Activated T-helper 9 cell treated with anti-CD3 and anti-CD28 coated beads, Interleukin-2, amount 50 U/mL, for 16 hours (primary cell): ENCODE results near the gene BPIFB3.
"Not testable (repeated sequence)": the region's sequence is repeated elsewhere in the genome, so short reads cannot be mapped to it uniquely, and the experiment has no call there.

Experiments used
- DNase-seq: peaks from one replicate; pipeline ENCODE4 v3.0.0-alpha.2; 2020; ENCODE audit warnings: low read depth

BPIFB3 gene

DNA sequence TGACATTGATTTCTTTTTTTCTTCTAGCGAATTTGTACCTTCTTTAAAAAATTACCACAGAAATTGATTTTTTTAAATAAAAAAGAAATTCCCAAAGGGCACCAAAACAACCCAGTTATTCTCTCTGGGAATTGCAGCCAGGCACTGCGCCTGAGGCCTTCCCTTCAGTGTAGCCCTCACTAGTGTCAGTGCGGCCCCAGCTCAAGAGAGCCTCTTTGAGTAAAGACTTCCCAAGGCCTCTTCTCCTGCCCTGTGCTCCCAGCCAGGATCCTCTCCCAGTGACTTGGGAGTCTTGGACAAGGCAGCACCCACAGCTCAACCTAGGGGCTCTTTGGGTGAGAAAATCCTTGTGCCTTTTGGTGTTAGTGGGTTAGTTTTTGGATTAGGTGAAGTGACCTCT, 67.2 kb downstream of the BPIFB3 start:
- DNase-seq = no peak

GRCh38 chr20:33122297-33122696, 68.6 kb downstream of the BPIFB3 start:
- not testable (repeated sequence) for DNase-seq
